GM12874 (cell line): ENCODE data around the gene PLPPR1.

Experiments
- TF ChIP-seq, protein P1 (sequence below): IDR thresholded peaks from 2 replicates; pipeline ENCODE4 v1.5.1; 2011; ENCODE audit warnings: low read depth, mild to moderate bottlenecking, control low read depth, low read length, moderate library complexity; ENCODE audit not compliant: insufficient read depth

Gene PLPPR1

DNA sequence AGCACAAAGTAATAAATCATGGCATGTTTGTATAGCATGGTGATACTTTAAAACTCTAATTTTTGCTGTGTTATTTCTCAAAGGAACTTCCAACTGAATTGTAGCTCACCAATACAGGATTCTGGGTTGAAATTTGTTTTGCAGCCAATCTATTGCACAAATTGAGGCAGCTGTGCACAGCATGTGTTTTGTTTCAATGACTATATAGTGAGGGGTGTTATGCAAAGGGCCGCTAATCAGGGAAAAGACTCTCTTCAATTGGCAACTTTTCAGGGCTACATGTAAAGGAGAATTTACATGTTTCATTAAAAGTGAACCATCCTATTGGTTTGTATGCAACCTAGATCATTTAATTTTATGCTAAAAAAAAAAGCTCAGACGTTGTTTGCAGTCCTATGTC, 44.6 kb downstream of the PLPPR1 start:
- TF ChIP-seq, protein P1, sequence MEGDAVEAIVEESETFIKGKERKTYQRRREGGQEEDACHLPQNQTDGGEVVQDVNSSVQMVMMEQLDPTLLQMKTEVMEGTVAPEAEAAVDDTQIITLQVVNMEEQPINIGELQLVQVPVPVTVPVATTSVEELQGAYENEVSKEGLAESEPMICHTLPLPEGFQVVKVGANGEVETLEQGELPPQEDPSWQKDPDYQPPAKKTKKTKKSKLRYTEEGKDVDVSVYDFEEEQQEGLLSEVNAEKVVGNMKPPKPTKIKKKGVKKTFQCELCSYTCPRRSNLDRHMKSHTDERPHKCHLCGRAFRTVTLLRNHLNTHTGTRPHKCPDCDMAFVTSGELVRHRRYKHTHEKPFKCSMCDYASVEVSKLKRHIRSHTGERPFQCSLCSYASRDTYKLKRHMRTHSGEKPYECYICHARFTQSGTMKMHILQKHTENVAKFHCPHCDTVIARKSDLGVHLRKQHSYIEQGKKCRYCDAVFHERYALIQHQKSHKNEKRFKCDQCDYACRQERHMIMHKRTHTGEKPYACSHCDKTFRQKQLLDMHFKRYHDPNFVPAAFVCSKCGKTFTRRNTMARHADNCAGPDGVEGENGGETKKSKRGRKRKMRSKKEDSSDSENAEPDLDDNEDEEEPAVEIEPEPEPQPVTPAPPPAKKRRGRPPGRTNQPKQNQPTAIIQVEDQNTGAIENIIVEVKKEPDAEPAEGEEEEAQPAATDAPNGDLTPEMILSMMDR: no peak

- TF ChIP-seq, protein P1: no peak
These were observed 53.1 kb downstream of the PLPPR1 start for GRCh38 chr9:101081641-101082040.

DNA sequence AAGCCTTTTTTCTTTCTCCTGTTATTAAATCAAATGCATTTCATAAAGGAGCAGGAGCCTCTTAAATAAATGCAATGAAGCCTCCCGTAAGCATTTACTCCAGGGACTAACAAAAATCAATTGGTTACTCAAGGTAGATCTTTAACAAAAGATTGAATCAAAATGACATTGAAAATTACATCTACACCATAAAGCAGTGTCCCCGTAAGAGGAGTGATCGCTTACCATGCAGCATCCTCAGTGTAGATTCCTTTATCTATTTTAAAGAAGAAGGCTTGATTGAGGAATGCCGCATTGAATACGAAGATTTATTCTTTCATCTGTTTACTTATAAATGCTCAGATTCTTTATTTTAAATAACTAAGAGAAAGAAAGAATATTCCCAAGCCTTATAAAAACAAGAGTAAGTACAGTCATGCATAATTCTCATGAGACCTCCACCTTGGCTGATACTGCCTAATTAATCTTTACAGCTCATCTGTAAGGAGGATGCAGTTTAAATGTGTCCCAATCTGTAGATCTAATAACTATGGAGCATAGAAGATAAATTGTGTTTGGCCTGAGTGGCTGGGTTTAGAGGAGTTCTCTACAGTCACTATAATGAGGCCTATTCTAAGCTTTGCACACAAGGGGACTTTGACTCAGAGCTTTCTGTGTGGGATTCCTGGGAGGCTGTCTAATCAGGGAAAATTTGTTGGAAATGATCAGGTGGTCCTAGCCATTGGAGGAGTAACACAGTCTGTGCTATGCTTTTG, 55.1 kb downstream of the PLPPR1 start:
- TF ChIP-seq, protein P1: no peak

DNA sequence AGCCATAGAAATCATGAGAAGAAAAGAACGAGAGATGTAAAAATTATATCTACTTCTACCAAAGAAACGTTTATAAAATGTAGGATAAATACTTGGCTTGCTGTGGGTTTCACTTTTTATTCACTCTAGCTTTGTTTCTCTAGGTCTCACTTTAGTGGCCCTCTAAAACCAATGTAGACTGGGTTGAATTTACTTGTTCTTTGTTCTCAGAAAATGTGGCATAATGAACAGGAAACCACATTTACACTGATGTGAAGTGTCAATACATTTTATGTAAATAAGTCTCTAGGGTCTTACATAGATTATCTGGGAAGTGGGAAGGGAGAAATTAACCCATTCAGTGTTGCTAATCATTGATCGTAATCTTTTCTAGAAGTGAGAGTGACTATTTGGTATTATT, 58.9 kb downstream of the PLPPR1 start:
- TF ChIP-seq, protein P1: no peak

GRCh38 chr9:101092922-101093321, 64.4 kb downstream of the PLPPR1 start:
- TF ChIP-seq, protein P1: no peak

DNA sequence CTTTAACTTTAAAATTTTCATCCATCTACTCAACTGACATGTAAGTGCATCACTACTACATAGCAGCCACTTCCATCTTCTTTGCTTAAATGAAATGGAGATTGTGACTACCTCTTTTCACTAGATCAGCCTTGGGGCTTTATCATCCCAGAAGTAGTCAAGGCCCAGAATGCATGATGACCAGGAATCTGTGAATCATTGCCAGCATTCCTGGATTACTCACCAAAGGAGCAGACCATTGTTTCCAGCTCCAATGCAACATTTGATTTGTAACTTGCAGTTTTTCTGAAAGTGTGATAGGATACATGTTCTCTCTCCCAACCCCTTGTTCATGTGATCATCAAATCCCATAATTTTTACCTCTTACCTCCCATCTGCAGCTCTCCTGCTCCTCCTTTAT, 65.1 kb downstream of the PLPPR1 start:
- TF ChIP-seq, protein P1: no peak

DNA sequence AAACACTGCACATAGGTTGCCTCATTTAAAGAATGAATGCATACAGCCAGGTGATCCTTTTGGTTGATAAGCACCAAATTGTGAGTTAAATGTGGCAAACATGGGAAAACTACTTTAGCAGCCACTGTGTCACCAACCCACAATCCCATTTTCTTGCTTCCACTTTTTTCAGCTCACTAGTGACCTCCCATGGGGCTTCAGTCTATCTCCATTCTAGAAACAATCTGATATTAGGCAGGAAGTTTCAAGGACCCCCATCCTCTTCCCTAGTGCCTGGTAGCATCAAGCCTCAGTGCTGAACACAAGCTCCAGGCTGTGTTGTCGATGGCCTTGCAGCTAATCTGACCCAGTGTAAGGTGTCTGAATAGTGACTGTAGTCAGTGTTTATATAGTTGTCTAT, 66.2 kb downstream of the PLPPR1 start:
- TF ChIP-seq, protein P1: no peak
